Fibroblast of lung (primary cell): ENCODE data around the gene MACO1.

Source experiments
- CTCF ChIP-seq, 2 donors: IDR thresholded peaks in 1 of 2; conservative IDR thresholded peaks in 1 of 2; 1 replicate in 1 of 2; 2 replicates in 1 of 2; pipeline ENCODE4 v1.5.1; 2011 to 2012; ENCODE audit warnings: low read length in 2 of 2, control low read depth in 1 of 2, inconsistent platforms in 1 of 2, low read depth in 1 of 2, mild to moderate bottlenecking in 1 of 2
- EZH2 ChIP-seq: IDR thresholded peaks from 2 replicates; pipeline ENCODE4 v1.5.1; 2012; ENCODE audit warnings: low read length, control low read depth, mild to moderate bottlenecking; ENCODE audit errors: missing control alignments

GRCh38 chr1:25513666-25514065 lies 83.0 kb downstream of the MACO1 start:
- no peak for TF ChIP-seq CTCF (conservative IDR thresholded peaks at IDR 0.05 in 1 of 2, IDR thresholded peaks at IDR 0.05 in 1 of 2; ENCODE audit: low read depth in 1 of 2, low read length in 2 of 2)
- no peak for TF ChIP-seq EZH2
